ENCODE results near the gene MRTFB.

DNA sequence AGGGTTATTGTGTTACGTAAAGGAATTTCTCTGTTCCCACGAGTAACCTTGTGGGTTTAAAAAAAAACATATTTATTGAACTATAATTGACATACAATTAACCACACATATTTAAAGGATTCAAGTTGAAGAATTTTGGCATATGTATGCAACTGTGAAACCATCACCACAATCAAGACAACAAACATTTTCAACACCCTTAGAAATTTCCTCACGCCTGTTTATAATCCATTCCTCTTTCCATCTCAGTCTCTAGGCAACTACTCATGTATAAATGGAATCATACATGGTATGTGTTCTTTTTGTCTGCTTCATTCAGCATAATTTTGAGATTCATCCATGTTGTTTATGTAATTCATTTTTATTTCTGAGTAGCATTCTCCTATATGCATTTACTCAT lies 104.0 kb downstream of the MRTFB start:
- TF ChIP-seq EP300 (IDR thresholded peaks at IDR 0.05) (no peak), CTCF (IDR thresholded peaks at IDR 0.05) (no peak)
